CD4-positive, alpha-beta T cell (primary cell): Measurements from ENCODE around the gene STIP1. TPM values are rescaled to one million over a fixed set of nuclear protein-coding genes. Genes with fewer than 3 reads are reported as not detected.

Source experiments
- ATAC-seq: fragments of 200-7000 bp; cut with Tn5 transposase; one replicate; pipeline ENCODE4 v1.10.0; 2022; ENCODE audit warnings: mild to moderate bottlenecking; ENCODE audit not compliant: poor library complexity
- CTCF ChIA-PET: fragments of 350-600 bp; sonication (Branson Sonifier 250); formaldehyde crosslinking; loops from one replicate; lab custom pipeline; 2021; ENCODE audit warnings: antibody characterized with exemption, inconsistent platforms; lab: Charles Lee
- POLR2A ChIA-PET: fragments of 350-600 bp; sonication (Branson Sonifier 250); formaldehyde crosslinking; loops from one replicate; lab custom pipeline; 2021; ENCODE audit warnings: antibody characterized with exemption, inconsistent platforms; lab: Charles Lee
- DNase-seq, 14 experiments: peaks; one replicate each; pipeline ENCODE4 v3.0.0-alpha.2; 2013 to 2020; ENCODE audit warnings: mixed read lengths in 2 of 14
- H3K27ac ChIP-seq, 2 donors: one replicate each; pipeline versions ENCODE4 v1.5.1 to v1.7.0; 2013; ENCODE audit warnings: low read length in 2 of 2, low read depth in 1 of 2, mild to moderate bottlenecking in 1 of 2
- H3K27me3 ChIP-seq, 2 experiments: 1 replicate in 1 of 2; 2 replicates in 1 of 2; pipeline versions ENCODE4 v1.6.1 to v1.7.0; 2013; ENCODE audit warnings: low read length in 2 of 2, control low read depth in 1 of 2, mild to moderate bottlenecking in 1 of 2, moderate library complexity in 1 of 2; ENCODE audit not compliant: insufficient read depth in 2 of 2, control insufficient read depth in 1 of 2
- H3K36me3 ChIP-seq: one replicate; pipeline ENCODE4 v1.6.1; 2013; ENCODE audit warnings: low read length, control low read depth; ENCODE audit not compliant: insufficient read depth
- H3K4me1 ChIP-seq: one replicate; pipeline ENCODE4 v1.6.1; 2013; ENCODE audit warnings: low read length, control low read depth; ENCODE audit not compliant: insufficient read depth
- H3K4me3 ChIP-seq: one replicate; pipeline ENCODE4 v1.5.1; 2013; ENCODE audit warnings: mild to moderate bottlenecking, low read length, moderate library complexity
- H3K9me3 ChIP-seq, 2 experiments: 1 replicate in 1 of 2; 2 replicates in 1 of 2; pipeline versions ENCODE4 v1.6.1 to v1.7.0; 2013; ENCODE audit warnings: low read length in 2 of 2, mild to moderate bottlenecking in 2 of 2, control low read depth in 1 of 2, moderate library complexity in 1 of 2; ENCODE audit not compliant: control insufficient read depth in 1 of 2, insufficient read depth in 1 of 2
- H3K27ac Mint-ChIP-seq: one replicate; pipeline ENCODE4 v1.8.0; 2020; ENCODE audit warnings: mixed read lengths
- H3K27me3 Mint-ChIP-seq: one replicate; pipeline ENCODE4 v1.8.0; 2021; ENCODE audit warnings: mixed read lengths
- H3K36me3 Mint-ChIP-seq: one replicate; pipeline ENCODE4 v1.8.0; 2021; ENCODE audit warnings: low read depth, mixed read lengths
- H3K4me1 Mint-ChIP-seq: one replicate; pipeline ENCODE4 v1.8.0; 2021; ENCODE audit warnings: low read depth, mixed read lengths
- H3K4me3 Mint-ChIP-seq: one replicate; pipeline ENCODE4 v1.8.0; 2020; ENCODE audit warnings: mild to moderate bottlenecking, mixed read lengths
- H3K9me3 Mint-ChIP-seq: one replicate; pipeline ENCODE4 v1.8.0; 2020; ENCODE audit warnings: mixed read lengths
- CTCF ChIP-seq: fragments of 200-600 bp; IDR thresholded peaks from one replicate; pipeline ENCODE4 v1.8.0; 2022; ENCODE audit warnings: antibody characterized with exemption, mild to moderate bottlenecking
- intact Hi-C, 2 experiments: fragments of 100-400 bp; cut with DNase I in 1 of 2; cut with micrococcal nuclease in 1 of 2; formaldehyde crosslinking; loops; one replicate each; pipeline versions ENCODE4 v1.15.1 to v1.9.0; 2023 to 2025; cut with DNase I, micrococcal nuclease
- total RNA-seq, 174 experiments: library from RNA in 2 of 174; stranded (reverse) in 2 of 174; gene quantifications; one replicate each; pipeline ENCODE4 v1.2.3 and lab custom pipeline; 2021 to 2026

The STIP1 gene
- total RNA-seq, 2 experiments from 2014 or later = 29.0 to 37.5 TPM

- CTCF ChIA-PET = interaction anchor here (0.8 to 5.4 kb wide), 11 partner anchors 12 to 96 kb away, joined by 3 to 123 read pairs (median 4); partner anchors contain the start of genes CATSPERZ, ESRRA, NUDT22 and PLCB3
- ATAC-seq (peak; percentile 68), DNase-seq (peak; percentile 41 to 91 (median 72))
- intact Hi-C loops = loop anchor here (2.0 to 5.0 kb wide), 3 partner anchors 17 to 63 kb away; partner anchors contain the start of gene FKBP2 (in 2 of the 2)
- Mint-ChIP-seq H3K27me3 (no peaks in the 10 kb centered on the region), H3K4me1 (peaks cover 49% of the 10 kb centered on the region), H3K27ac (peak overlapping the region; percentile 93), H3K4me3 (peak overlapping the region; percentile 98), H3K9me3 (no peaks in the 10 kb centered on the region), H3K36me3 (peaks cover 74% of the 10 kb centered on the region)
- peaks cover 57% of the 10 kb centered on the region for H3K36me3 ChIP-seq
- H3K27me3 ChIP-seq = no peaks in the 10 kb centered on the region
- H3K4me1 ChIP-seq = peaks cover 61% of the 10 kb centered on the region
- H3K27ac ChIP-seq = peak overlapping the region; percentile 86 to 90
- no peaks in the 10 kb centered on the region for H3K9me3 ChIP-seq
- no peak for TF ChIP-seq CTCF
- POLR2A ChIA-PET = interaction anchor here (0.8 to 7.1 kb wide), 23 partner anchors 9 to 1480 kb away, joined by 3 to 116 read pairs (median 11); partner anchors contain the start of genes BAD, CATSPERZ, DNAJC4 and ESRRA
- H3K4me3 ChIP-seq = peak overlapping the region; percentile 100
Observed at GRCh38 chr11:64207256-64208085, 21.5 kb downstream of the STIP1 start.

DNA sequence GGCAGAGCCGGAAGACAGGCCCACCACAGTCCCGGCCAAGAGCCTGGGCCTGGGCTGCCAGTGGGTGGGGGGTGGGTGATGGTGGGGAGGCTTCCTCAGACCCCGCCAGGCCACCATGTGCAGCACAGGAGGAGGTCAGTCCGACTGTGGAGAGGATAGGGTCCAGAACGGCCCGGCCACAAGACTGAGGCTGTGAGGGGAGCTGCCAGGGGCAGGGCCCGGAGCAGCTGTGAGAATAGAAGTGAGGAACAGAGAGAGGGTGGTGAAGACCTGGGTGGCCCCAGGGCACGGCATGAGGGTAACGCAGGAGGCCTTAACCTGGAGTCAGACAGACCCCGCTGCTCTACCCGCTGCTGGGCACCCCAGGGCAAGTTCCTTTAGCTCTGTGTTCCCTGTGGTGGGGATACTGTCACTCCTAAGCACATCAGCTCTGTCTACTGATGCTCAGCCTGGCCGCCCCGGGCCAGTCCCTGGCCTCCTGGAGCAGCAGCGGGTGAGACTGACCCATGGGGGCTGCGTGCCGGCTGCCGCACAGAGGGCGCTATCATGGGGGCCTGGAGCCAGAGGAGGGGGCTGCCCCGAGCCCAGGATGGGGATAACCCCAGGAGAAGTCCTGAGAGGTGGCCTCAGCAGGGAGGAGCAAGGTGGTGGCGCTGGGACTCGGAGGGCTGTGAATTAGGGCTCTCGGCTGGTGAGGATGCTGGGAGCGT, 22.3 kb downstream of the STIP1 start:
- Histone ChIP-seq H3K27me3 (no peaks in the 10 kb centered on the region), H3K36me3 (peaks cover 53% of the 10 kb centered on the region), H3K9me3 (no peaks in the 10 kb centered on the region), H3K27ac (peak overlapping the region; percentile 86 to 90), H3K4me3 (peak overlapping the region; percentile 100), H3K4me1 (peaks cover 61% of the 10 kb centered on the region)
- intact Hi-C loops = loop anchor here (5.0 kb wide), 1 partner anchor 34 kb away; the partner anchor contains the start of gene FKBP2 (in 2 of the 2)
- DNase-seq (peak in 2 of 14 experiments; percentile 28 to 32), ATAC-seq (no peak)
- Mint-ChIP-seq H3K4me1 (peaks cover 48% of the 10 kb centered on the region), H3K27me3 (no peaks in the 10 kb centered on the region), H3K4me3 (peak overlapping the region; percentile 98), H3K36me3 (peaks cover 74% of the 10 kb centered on the region), H3K9me3 (no peaks in the 10 kb centered on the region), H3K27ac (peak overlapping the region; percentile 93)
- ChIA-PET POLR2A (interaction anchor here (0.9 to 7.1 kb wide), 20 partner anchors 8 to 1481 kb away, joined by 3 to 116 read pairs (median 21); partner anchors contain the start of genes BAD, CATSPERZ, DNAJC4 and ESRRA), CTCF (interaction anchor here (1.1 to 5.4 kb wide), 6 partner anchors 17 to 95 kb away, joined by 3 to 123 read pairs (median 26); partner anchors contain the start of genes CATSPERZ, ESRRA, PLCB3 and STIP1)
- TF ChIP-seq CTCF = no peak
